HEK293 (cell line): Measurements from ENCODE around the gene SPTBN5.

ENCODE experiments used
- CTCF ChIP-seq: fragments of 450-650 bp; formaldehyde crosslinking; IDR thresholded peaks from 2 replicates; pipeline ENCODE4 v1.5.1; 2016; ENCODE audit warnings: missing biosample characterization, missing genetic modification characterization
- ELK4 ChIP-seq: IDR thresholded peaks from 2 replicates; pipeline ENCODE4 v1.6.1; 2011; ENCODE audit warnings: mild to moderate bottlenecking, low read depth, low read length, borderline replicate concordance
- HOXC10 ChIP-seq: sonication (generic); formaldehyde crosslinking; IDR thresholded peaks from 2 replicates; pipeline ENCODE4 v1.8.1; 2023; ENCODE audit warnings: mild to moderate bottlenecking, missing genetic modification reagents
- INSM2 ChIP-seq: fragments of 450-650 bp; formaldehyde crosslinking; IDR thresholded peaks from 2 replicates; pipeline ENCODE4 v1.5.1; 2016; ENCODE audit warnings: missing biosample characterization, missing genetic modification characterization
- PRDM1 ChIP-seq: fragments of 450-650 bp; formaldehyde crosslinking; IDR thresholded peaks from 2 replicates; pipeline ENCODE4; 2016; ENCODE audit warnings: missing biosample characterization, missing genetic modification characterization
- REST ChIP-seq: fragments of 450-650 bp; formaldehyde crosslinking; IDR thresholded peaks from 2 replicates; pipeline ENCODE4 v1.5.1; 2016; ENCODE audit warnings: missing biosample characterization, missing genetic modification characterization
- ZBTB21 ChIP-seq: fragments of 450-650 bp; formaldehyde crosslinking; IDR thresholded peaks from 2 replicates; pipeline ENCODE4 v1.5.1; 2017; ENCODE audit warnings: missing biosample characterization, missing genetic modification characterization
- ZNF24 ChIP-seq: fragments of 450-650 bp; formaldehyde crosslinking; IDR thresholded peaks from 2 replicates; pipeline ENCODE4 v1.5.1; 2016; ENCODE audit warnings: missing biosample characterization, missing genetic modification characterization
- ZNF274 ChIP-seq, 2 experiments: fragments of 200-500 bp in 1 of 2; fragments of 450-650 bp in 1 of 2; sonication (Bioruptor generic) in 1 of 2; formaldehyde crosslinking in 1 of 2; IDR thresholded peaks; 2 replicates each; pipeline versions ENCODE4 v1.5.1 to v1.6.1; 2014 to 2016; ENCODE audit warnings: borderline replicate concordance in 1 of 2, inconsistent platforms in 1 of 2, low read length in 1 of 2, missing biosample characterization in 1 of 2, missing genetic modification characterization in 1 of 2
- ZNF404 ChIP-seq: fragments of 450-650 bp; formaldehyde crosslinking; IDR thresholded peaks from 2 replicates; pipeline ENCODE4 v1.5.1; 2017; ENCODE audit warnings: missing biosample characterization, missing genetic modification characterization
- ZNF521 ChIP-seq: fragments of 450-650 bp; formaldehyde crosslinking; IDR thresholded peaks from 2 replicates; pipeline ENCODE4 v1.5.1; 2017; ENCODE audit warnings: missing biosample characterization, mild to moderate bottlenecking, missing genetic modification characterization
- ZNF530 ChIP-seq: fragments of 450-650 bp; formaldehyde crosslinking; IDR thresholded peaks from 2 replicates; pipeline ENCODE4 v1.5.1; 2016; ENCODE audit warnings: low read depth, missing biosample characterization, missing genetic modification characterization

- TF ChIP-seq CTCF (tag by site-specific recombination), result no peak
- no peak for TF ChIP-seq ZNF404
- no peak for TF ChIP-seq REST
- TF ChIP-seq ZNF530, result no peak
- TF ChIP-seq PRDM1 (tag by site-specific recombination), result no peak
- no peak for TF ChIP-seq ZNF24
- no peak for TF ChIP-seq ZNF274 (IDR thresholded peaks at IDR 0.05; ENCODE audit: low read length)
- TF ChIP-seq ZNF274 (tag by site-specific recombination; IDR thresholded peaks at IDR 0.05; ENCODE audit: borderline replicate concordance), result no peak
- TF ChIP-seq ELK4, result no peak
- TF ChIP-seq INSM2 (tag by site-specific recombination), result no peak
- no peak for TF ChIP-seq ZNF521 (tag by site-specific recombination)
- TF ChIP-seq ZBTB21 (tag by site-specific recombination), result no peak
- TF ChIP-seq HOXC10 (CRISPR knock-in tag), result no peak
These were observed 23.2 kb downstream of the SPTBN5 start for GRCh38 chr15:41870689-41871081.
